Effector memory CD4-positive, alpha-beta T cell (primary cell): ENCODE data around the gene ERCC4.
"Not testable (repeated sequence)": the region's sequence is repeated elsewhere in the genome, so short reads cannot be mapped to it uniquely, and the experiment has no call there.

Experiments used
- DNase-seq, 3 donors: peaks; one replicate each; pipeline ENCODE4 v3.0.0-alpha.2; 2020
- H3K27ac ChIP-seq: 2 replicates; pipeline ENCODE4 v1.7.0; 2013; ENCODE audit warnings: mild to moderate bottlenecking, low read length, moderate library complexity; ENCODE audit not compliant: insufficient read depth, poor library complexity, severe bottlenecking
- H3K27me3 ChIP-seq: replicated peaks from 2 replicates; pipeline ENCODE4 v1.7.0; 2013; ENCODE audit warnings: mild to moderate bottlenecking, low read length; ENCODE audit not compliant: insufficient read depth, control insufficient read depth, poor library complexity, severe bottlenecking
- H3K36me3 ChIP-seq: 2 replicates; pipeline ENCODE4 v1.7.0; 2013; ENCODE audit warnings: mild to moderate bottlenecking, low read length, moderate library complexity; ENCODE audit not compliant: control insufficient read depth, insufficient read depth
- H3K4me1 ChIP-seq: 2 replicates; pipeline ENCODE4 v1.7.0; 2013; ENCODE audit warnings: low read length, mild to moderate bottlenecking; ENCODE audit not compliant: control insufficient read depth, insufficient read depth, poor library complexity, severe bottlenecking
- H3K4me3 ChIP-seq: 2 replicates; pipeline ENCODE4 v1.7.0; 2013; ENCODE audit warnings: low read length, low read depth, mild to moderate bottlenecking; ENCODE audit not compliant: insufficient read depth, poor library complexity, severe bottlenecking
- H3K9me3 ChIP-seq: 2 replicates; pipeline ENCODE4 v1.7.0; 2013; ENCODE audit warnings: mild to moderate bottlenecking, low read length, moderate library complexity; ENCODE audit not compliant: control insufficient read depth

Gene ERCC4

GRCh38 chr16:13896543-13897182 is 23.3 kb upstream of the ERCC4 start:
- H3K36me3 ChIP-seq = no peaks in the 10 kb centered on the region
- H3K27me3 ChIP-seq = no peaks in the 10 kb centered on the region
- H3K9me3 ChIP-seq = no peaks in the 10 kb centered on the region
- H3K27ac ChIP-seq = no peak overlapping the region
- H3K4me3 ChIP-seq = no peak overlapping the region
- no peak for DNase-seq
- H3K4me1 ChIP-seq = no peaks in the 10 kb centered on the region

- H3K9me3 ChIP-seq = no peaks in the 10 kb centered on the region
- no peaks in the 10 kb centered on the region for H3K4me1 ChIP-seq
- H3K36me3 ChIP-seq = no peaks in the 10 kb centered on the region
- H3K27me3 ChIP-seq = no peaks in the 10 kb centered on the region
- no peak for DNase-seq
- no peak overlapping the region for H3K4me3 ChIP-seq
- H3K27ac ChIP-seq = no peak overlapping the region
These were observed 22.1 kb upstream of the ERCC4 start for GRCh38 chr16:13897806-13898205.

- no peaks in the 10 kb centered on the region for H3K9me3 ChIP-seq
- no peak overlapping the region for H3K4me3 ChIP-seq
- H3K36me3 ChIP-seq = no peaks in the 10 kb centered on the region
- no peak for DNase-seq
- no peak overlapping the region for H3K27ac ChIP-seq
- no peaks in the 10 kb centered on the region for H3K4me1 ChIP-seq
- H3K27me3 ChIP-seq = no peaks in the 10 kb centered on the region
These were observed 21.7 kb upstream of the ERCC4 start for GRCh38 chr16:13898233-13898632.

- no peak for DNase-seq
- no peaks in the 10 kb centered on the region for H3K9me3 ChIP-seq
- no peaks in the 10 kb centered on the region for H3K27me3 ChIP-seq
- H3K4me3 ChIP-seq = no peak overlapping the region
- no peak overlapping the region for H3K27ac ChIP-seq
- H3K36me3 ChIP-seq = no peaks in the 10 kb centered on the region
- H3K4me1 ChIP-seq = no peaks in the 10 kb centered on the region
These were observed 17.9 kb upstream of the ERCC4 start for GRCh38 chr16:13902052-13902451.

- no peaks in the 10 kb centered on the region for H3K27me3 ChIP-seq
- H3K36me3 ChIP-seq = no peaks in the 10 kb centered on the region
- DNase-seq = no peak
- no peaks in the 10 kb centered on the region for H3K4me1 ChIP-seq
- no peaks in the 10 kb centered on the region for H3K9me3 ChIP-seq
- no peak overlapping the region for H3K4me3 ChIP-seq
- no peak overlapping the region for H3K27ac ChIP-seq
These were observed 17.3 kb upstream of the ERCC4 start for GRCh38 chr16:13902677-13903076.

- H3K9me3 ChIP-seq = no peaks in the 10 kb centered on the region
- no peaks in the 10 kb centered on the region for H3K36me3 ChIP-seq
- no peak for DNase-seq
- no peak overlapping the region for H3K4me3 ChIP-seq
- no peaks in the 10 kb centered on the region for H3K4me1 ChIP-seq
- H3K27me3 ChIP-seq = no peaks in the 10 kb centered on the region
- no peak overlapping the region for H3K27ac ChIP-seq
These were observed 15.7 kb upstream of the ERCC4 start for GRCh38 chr16:13904179-13904691.

- H3K4me1 ChIP-seq, H3K27me3 ChIP-seq, H3K4me3 ChIP-seq, DNase-seq, H3K9me3 ChIP-seq, H3K36me3 ChIP-seq, H3K27ac ChIP-seq: not testable (repeated sequence)
These were observed 15.1 kb upstream of the ERCC4 start for GRCh38 chr16:13904822-13905221.

GRCh38 chr16:13906168-13907089 is 13.5 kb upstream of the ERCC4 start:
- H3K4me3 ChIP-seq = no peak overlapping the region
- no peak for DNase-seq
- H3K27ac ChIP-seq = no peak overlapping the region
- H3K36me3 ChIP-seq = no peaks in the 10 kb centered on the region
- no peaks in the 10 kb centered on the region for H3K27me3 ChIP-seq
- no peaks in the 10 kb centered on the region for H3K4me1 ChIP-seq
- H3K9me3 ChIP-seq = no peaks in the 10 kb centered on the region

- H3K27ac ChIP-seq = no peak overlapping the region
- no peak overlapping the region for H3K4me3 ChIP-seq
- no peaks in the 10 kb centered on the region for H3K4me1 ChIP-seq
- no peaks in the 10 kb centered on the region for H3K27me3 ChIP-seq
- H3K36me3 ChIP-seq = no peaks in the 10 kb centered on the region
- H3K9me3 ChIP-seq = no peaks in the 10 kb centered on the region
- DNase-seq = no peak
These were observed 12.5 kb upstream of the ERCC4 start for GRCh38 chr16:13907431-13907830.

GRCh38 chr16:13909069-13909468 is 10.9 kb upstream of the ERCC4 start:
- no peak overlapping the region for H3K27ac ChIP-seq
- no peak overlapping the region for H3K4me3 ChIP-seq
- no peaks in the 10 kb centered on the region for H3K27me3 ChIP-seq
- DNase-seq = no peak
- no peaks in the 10 kb centered on the region for H3K9me3 ChIP-seq
- H3K36me3 ChIP-seq = no peaks in the 10 kb centered on the region
- no peaks in the 10 kb centered on the region for H3K4me1 ChIP-seq
